BLaER1 (cell line): ENCODE results near the gene LRRC37A2.
"Not testable (repeated sequence)": the region's sequence is repeated elsewhere in the genome, so short reads cannot be mapped to it uniquely, and the experiment has no call there.

Source experiments
- H3K27ac ChIP-seq: shearing (Covaris generic); formaldehyde crosslinking; 2 replicates; pipeline ENCODE4 v1.8.1; 2022
- H3K27me3 ChIP-seq: shearing (Covaris generic); formaldehyde crosslinking; 2 replicates; pipeline ENCODE4 v1.8.1; 2022
- H3K36me3 ChIP-seq: shearing (Covaris generic); formaldehyde crosslinking; 2 replicates; pipeline ENCODE4 v1.8.1; 2022
- H3K4me1 ChIP-seq: shearing (Covaris generic); formaldehyde crosslinking; 2 replicates; pipeline ENCODE4 v1.8.1; 2022
- H3K4me2 ChIP-seq: shearing (Covaris generic); formaldehyde crosslinking; 2 replicates; pipeline ENCODE4 v1.8.1; 2022
- H3K4me3 ChIP-seq: shearing (Covaris generic); formaldehyde crosslinking; 2 replicates; pipeline ENCODE4 v1.8.1; 2022
- H3K9ac ChIP-seq: shearing (Covaris generic); formaldehyde crosslinking; 2 replicates; pipeline ENCODE4 v1.8.1; 2022
- H3K9me3 ChIP-seq: shearing (Covaris generic); formaldehyde crosslinking; 2 replicates; pipeline ENCODE4 v1.8.1; 2022
- H4K20me1 ChIP-seq: shearing (Covaris generic); formaldehyde crosslinking; 2 replicates; pipeline ENCODE4 v1.8.1; 2022

The LRRC37A2 gene

DNA sequence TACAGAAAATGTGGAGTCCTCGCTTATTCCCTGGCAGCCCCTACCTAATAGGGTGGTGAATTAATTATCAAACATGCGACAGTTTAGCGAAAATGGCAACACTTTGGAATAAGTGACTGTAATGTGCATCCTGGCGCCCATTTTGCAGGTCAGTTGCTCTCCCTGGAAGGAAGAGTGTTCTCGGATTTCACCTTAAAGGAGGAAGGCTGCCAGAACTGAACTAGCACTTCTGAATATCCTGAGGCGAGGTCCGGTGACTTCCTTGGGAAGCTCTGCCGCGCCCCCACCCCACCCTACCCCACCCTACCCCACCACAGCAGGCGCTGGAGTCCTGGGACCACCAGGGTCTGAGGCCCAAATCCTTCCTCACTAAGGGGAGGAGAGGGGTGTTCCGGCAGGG, at the start of gene LRRC37A2:
Gene LRRC37A2, plus strand, starts transcription at position 301 of the 400 bp plus-strand sequence. CDS start 245 bp downstream, outside the sequence.
- H3K36me3 ChIP-seq, H3K27ac ChIP-seq, H4K20me1 ChIP-seq, H3K4me1 ChIP-seq, H3K27me3 ChIP-seq, H3K4me2 ChIP-seq, H3K4me3 ChIP-seq, H3K9me3 ChIP-seq, H3K9ac ChIP-seq: not testable (repeated sequence)

DNA sequence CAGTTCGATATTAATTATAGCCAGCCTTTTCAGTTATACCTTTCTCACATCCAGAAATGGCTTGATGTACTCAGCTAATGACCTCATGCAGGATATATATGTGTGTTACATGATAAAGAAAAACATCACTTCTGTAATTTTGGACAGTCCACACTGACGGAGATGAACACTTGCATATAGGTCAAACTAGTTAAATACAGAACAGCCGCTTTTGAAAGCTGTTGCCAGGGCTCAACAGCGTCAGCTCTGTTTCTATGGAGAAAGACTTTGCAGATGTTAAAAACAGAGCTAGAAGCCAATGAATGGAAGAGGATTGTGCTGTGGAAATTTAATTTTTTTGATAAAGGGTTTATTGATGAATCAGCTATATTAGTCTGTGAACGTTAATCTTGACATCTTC, 44.6 kb upstream of the LRRC37A2 start:
- not testable (repeated sequence) for H3K4me2 ChIP-seq, H3K27me3 ChIP-seq, H3K4me3 ChIP-seq, H3K9me3 ChIP-seq, H3K36me3 ChIP-seq, H3K27ac ChIP-seq, H3K9ac ChIP-seq, H4K20me1 ChIP-seq, H3K4me1 ChIP-seq

DNA sequence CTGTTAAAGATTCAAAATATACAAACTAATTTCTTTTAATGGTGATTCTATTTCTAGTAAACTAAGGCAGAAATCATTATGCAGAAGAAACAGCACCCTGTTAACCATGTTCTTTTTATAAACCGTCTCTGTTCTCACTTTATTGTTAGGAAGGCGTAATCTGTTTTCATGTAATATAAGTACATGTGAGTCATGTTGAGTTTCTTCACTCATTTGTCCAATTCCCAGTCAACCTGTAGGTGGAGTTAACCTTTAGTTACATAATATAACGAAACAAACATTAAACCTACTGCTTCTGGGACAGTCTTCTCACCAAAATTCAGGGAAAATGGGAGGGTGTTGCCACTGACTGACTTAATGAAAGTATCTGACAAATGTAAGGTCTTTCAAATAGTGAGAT, 37.8 kb upstream of the LRRC37A2 start:
- not testable (repeated sequence) for H3K4me1 ChIP-seq, H3K4me3 ChIP-seq, H3K9me3 ChIP-seq, H3K27me3 ChIP-seq, H3K36me3 ChIP-seq, H3K4me2 ChIP-seq, H4K20me1 ChIP-seq, H3K27ac ChIP-seq, H3K9ac ChIP-seq

DNA sequence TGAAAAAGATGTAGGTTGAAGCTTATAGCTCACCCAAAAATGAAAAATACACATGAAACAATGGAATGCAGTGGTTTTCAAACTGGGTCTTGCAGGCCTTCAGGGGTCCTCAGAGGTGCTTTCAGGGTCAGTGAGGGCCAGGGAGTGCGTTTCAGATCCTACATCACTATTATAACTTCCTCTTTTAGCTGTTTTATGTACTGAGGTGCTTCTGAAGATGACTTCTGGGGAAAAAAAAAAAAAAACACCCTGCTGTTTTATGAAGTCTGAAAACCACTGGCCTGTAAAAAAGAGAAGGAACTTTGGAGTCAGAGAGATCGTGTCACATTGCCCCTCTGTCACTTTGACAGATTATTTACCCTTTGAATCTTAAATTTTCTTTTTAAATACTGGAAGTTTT, 36.7 kb upstream of the LRRC37A2 start:
- H3K9me3 ChIP-seq, H3K36me3 ChIP-seq, H3K27me3 ChIP-seq, H3K4me3 ChIP-seq, H3K9ac ChIP-seq, H3K27ac ChIP-seq, H3K4me1 ChIP-seq, H4K20me1 ChIP-seq, H3K4me2 ChIP-seq: not testable (repeated sequence)

DNA sequence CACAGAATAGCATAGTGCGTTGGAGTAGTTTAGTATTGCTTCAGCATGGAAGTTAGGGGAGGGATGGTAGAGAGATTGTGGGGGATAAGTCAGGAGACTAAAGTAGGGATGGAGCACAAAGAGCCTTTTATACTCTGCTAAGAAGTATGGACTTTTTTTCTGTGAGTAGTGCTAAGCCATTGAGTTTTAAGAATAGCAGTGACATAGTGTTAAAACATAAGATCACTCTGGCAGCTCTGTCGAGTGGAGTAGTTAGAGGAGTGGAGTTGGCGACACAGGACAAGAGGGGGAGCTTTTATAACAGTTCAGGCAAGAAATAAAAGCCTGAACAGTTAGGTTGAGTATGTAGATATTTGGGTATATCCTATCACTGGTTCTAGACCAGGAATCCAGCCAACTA, 33.4 kb upstream of the LRRC37A2 start:
- H3K27me3 ChIP-seq, H3K4me1 ChIP-seq, H3K27ac ChIP-seq, H3K36me3 ChIP-seq, H3K4me2 ChIP-seq, H3K9ac ChIP-seq, H3K9me3 ChIP-seq, H4K20me1 ChIP-seq, H3K4me3 ChIP-seq: not testable (repeated sequence)

DNA sequence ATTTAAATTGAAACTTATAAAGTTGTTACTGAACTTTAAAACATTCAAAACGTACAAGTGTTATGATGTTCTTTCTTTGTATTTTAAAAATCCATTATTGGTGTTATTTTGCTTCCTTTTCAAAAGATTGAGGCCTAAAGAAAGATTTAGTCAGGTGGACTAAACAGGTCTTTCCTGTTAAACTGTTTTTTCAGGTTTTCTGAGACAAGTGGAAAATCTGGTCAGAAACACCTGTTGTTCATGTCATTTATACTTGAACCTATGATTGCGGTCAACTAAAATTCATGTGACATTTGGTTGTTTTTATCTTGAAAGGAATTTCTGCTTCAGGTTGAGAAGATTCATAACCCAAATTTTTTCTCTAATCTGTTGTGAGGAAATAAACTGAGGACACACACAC, 31.0 kb upstream of the LRRC37A2 start:
- not testable (repeated sequence) for H3K4me1 ChIP-seq

DNA sequence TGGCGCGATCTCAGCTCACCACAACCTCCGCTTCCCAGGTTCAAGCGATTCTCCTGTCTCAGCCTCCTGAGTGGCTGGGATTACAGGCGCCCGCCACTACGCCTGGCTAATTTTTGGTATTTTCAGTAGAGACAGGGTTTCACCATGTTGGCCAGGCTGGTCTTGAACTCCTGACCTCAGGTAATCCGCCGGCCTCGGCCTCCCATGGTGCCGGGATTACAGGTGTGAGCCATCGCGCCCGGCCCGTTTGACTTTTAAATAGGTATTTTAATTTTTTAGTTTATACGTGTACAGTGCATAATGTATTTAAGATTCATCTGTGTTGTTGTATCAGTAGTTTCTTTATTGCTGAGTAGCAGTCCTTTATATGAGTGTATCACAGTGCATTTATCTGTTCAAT, 20.2 kb upstream of the LRRC37A2 start:
- H3K27ac ChIP-seq, H3K4me1 ChIP-seq, H3K4me2 ChIP-seq, H3K9ac ChIP-seq, H3K27me3 ChIP-seq, H3K36me3 ChIP-seq, H4K20me1 ChIP-seq, H3K9me3 ChIP-seq, H3K4me3 ChIP-seq: not testable (repeated sequence)

More for the DNA sequence above, 31.0 kb upstream of the LRRC37A2 start:
- H3K9ac ChIP-seq, H3K27ac ChIP-seq, H3K4me3 ChIP-seq, H3K4me2 ChIP-seq, H4K20me1 ChIP-seq, H3K9me3 ChIP-seq, H3K27me3 ChIP-seq, H3K36me3 ChIP-seq: not testable (repeated sequence)

DNA sequence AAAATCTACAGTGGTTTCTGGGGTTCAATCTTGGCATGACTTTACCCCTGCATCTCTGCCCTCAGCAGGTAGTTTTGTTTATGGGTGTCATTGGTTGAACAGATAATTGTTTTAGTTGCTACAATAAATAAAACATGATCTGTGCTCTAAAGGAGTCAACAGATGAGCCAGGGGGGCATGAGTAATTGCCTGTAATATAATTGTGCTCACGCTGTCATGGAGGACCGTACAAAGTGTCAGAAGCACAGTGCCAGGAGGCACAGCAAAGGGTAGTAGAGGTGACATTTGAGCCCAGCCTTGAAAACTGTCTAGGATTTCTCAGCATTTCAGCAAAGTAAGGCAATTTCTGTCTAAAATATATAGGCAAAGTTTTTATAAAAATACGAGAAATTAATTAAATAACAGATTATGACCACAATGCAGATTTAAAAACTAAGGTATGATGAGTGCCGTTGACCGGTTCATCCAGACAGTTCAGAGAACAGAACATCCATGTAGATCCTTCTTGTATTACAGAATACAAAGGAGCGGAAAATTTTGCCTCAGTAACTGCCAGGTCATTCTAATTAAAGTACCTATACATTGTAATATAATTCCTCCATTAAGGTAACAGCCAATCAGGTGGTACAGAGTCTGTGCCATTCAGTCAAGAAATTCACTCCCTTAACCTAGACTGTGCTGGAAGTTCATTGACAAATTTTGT, 12.7 kb upstream of the LRRC37A2 start:
- not testable (repeated sequence) for H3K4me2 ChIP-seq, H3K4me1 ChIP-seq, H3K27me3 ChIP-seq, H4K20me1 ChIP-seq, H3K36me3 ChIP-seq, H3K9ac ChIP-seq, H3K27ac ChIP-seq, H3K4me3 ChIP-seq, H3K9me3 ChIP-seq

DNA sequence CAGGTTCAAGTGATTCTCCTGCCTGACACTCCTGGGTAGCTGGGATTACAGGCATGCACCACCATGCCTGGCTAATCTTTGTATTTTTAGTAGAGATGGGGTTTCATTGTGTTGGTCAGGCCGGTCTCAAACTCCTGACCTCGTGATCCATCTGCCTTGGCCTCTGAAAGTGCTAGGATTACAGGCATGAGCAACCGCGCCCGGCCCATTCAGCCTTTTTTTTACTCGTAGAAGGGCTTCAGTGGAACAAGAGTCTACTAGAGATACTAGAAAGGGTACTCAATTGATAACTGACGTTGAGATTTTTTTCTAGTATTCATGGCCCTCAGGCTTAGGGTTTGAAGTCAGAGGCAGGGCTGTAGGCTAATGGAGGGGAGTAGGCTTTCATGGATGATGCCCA, 6.4 kb upstream of the LRRC37A2 start:
- H4K20me1 ChIP-seq, H3K27me3 ChIP-seq, H3K9me3 ChIP-seq, H3K27ac ChIP-seq, H3K9ac ChIP-seq, H3K4me3 ChIP-seq, H3K36me3 ChIP-seq, H3K4me1 ChIP-seq, H3K4me2 ChIP-seq: not testable (repeated sequence)

DNA sequence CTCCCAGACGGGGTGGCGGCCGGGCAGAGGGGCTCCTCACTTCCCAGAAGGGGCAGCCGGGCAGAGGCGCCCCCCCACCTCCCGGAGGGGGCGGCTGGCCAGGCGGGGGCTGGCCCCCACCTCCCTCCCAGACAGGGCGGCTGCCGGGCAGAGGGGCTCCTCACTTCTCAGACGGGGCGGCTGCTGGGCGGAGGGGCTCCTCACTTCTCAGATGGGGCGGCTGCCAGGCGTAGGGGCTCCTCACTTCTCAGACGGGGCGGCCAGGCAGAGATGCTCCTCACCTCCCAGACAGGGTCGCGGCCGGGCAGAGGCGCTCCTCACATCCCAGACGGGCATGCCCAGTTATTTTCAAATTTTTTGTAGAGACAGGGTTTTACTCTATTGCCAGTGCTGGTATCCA, 22.4 kb downstream of the LRRC37A2 start:
- not testable (repeated sequence) for H3K9ac ChIP-seq, H3K9me3 ChIP-seq, H3K27me3 ChIP-seq, H3K36me3 ChIP-seq, H3K4me2 ChIP-seq, H3K27ac ChIP-seq, H3K4me3 ChIP-seq, H3K4me1 ChIP-seq, H4K20me1 ChIP-seq

DNA sequence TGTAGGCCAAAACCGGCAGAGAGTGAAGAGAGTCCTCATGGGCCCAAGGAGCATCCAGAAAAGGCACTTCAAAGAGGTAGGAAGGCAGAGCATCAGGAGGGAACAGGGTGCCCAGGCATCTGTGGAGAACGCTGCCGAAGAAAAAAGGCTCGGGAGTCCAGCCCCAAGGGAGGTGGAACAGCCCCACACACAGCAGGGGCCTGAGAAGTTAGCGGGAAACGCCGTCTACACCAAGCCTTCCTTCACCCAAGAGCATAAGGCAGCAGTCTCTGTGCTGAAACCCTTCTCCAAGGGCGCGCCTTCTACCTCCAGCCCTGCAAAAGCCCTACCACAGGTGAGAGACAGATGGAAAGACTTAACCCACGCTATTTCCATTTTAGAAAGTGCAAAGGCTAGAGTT, 36.3 kb downstream of the LRRC37A2 start:
- H3K4me2 ChIP-seq, H3K27ac ChIP-seq, H3K36me3 ChIP-seq, H3K9ac ChIP-seq, H3K4me3 ChIP-seq, H3K9me3 ChIP-seq, H3K4me1 ChIP-seq, H3K27me3 ChIP-seq, H4K20me1 ChIP-seq: not testable (repeated sequence)

DNA sequence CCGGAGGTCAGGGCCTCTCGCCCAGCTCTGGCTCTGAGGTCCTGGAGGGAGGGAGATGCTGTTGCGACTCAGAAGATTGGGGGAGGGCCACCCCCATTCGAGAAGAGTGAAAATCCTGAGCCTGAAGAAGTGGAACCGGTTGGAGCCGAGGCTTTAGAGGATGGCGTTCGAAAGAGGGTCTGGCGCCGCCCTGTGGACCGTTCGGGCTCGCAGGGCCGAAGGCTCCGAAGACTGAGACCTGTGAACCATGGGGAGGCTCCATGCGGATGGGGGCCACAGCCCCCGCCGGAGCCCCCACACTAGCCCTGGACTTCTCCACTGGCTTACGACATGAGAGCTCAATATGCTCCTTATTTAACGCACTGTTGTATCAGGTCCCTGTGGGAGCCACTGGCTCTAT, 46.9 kb downstream of the LRRC37A2 start:
- H3K9me3 ChIP-seq, H3K27me3 ChIP-seq, H3K27ac ChIP-seq, H3K4me2 ChIP-seq, H3K36me3 ChIP-seq, H3K4me1 ChIP-seq, H4K20me1 ChIP-seq, H3K4me3 ChIP-seq, H3K9ac ChIP-seq: not testable (repeated sequence)

DNA sequence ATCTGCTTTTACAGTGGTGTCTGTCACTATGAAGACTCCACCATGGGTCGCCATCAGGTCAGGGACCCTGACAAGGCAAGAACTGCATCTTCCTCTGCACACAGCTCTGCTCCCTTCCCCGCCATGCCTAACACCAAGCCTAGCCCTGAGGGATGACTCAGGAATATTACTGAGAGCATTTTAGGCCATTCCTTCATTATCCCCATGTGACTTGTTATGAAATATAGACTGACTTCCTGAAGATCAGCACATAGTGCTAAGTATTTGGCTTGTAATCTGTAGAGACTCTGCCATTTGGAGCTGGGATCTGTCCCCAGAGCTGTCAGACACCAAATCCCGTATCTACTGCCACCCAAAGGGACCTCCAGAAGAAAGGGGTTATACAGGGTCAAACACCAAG, 47.8 kb downstream of the LRRC37A2 start:
- H4K20me1 ChIP-seq, H3K4me3 ChIP-seq, H3K27ac ChIP-seq, H3K9ac ChIP-seq, H3K4me1 ChIP-seq, H3K36me3 ChIP-seq, H3K27me3 ChIP-seq, H3K9me3 ChIP-seq, H3K4me2 ChIP-seq: not testable (repeated sequence)

DNA sequence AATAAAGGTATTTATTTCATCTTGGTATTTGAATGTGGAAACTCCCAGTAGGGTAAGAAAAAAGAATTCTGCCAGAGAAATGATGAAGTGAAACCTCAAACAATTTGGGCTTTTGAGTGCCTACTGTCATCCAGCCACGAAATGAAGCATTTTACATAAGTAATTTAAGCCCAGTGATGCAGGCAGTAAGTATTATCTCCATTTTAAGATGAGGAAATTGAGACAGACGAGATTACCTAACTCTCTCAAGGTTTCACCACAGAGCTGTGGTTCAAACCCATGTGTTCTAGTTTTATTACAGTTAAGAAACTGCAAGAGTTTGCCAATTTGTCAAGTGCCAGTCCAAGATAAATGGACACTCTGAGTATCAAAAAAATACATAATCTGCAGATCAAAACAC, 54.0 kb downstream of the LRRC37A2 start:
- not testable (repeated sequence) for H3K4me1 ChIP-seq, H3K36me3 ChIP-seq, H3K27me3 ChIP-seq, H3K9ac ChIP-seq, H3K27ac ChIP-seq, H3K4me2 ChIP-seq, H4K20me1 ChIP-seq, H3K4me3 ChIP-seq, H3K9me3 ChIP-seq

DNA sequence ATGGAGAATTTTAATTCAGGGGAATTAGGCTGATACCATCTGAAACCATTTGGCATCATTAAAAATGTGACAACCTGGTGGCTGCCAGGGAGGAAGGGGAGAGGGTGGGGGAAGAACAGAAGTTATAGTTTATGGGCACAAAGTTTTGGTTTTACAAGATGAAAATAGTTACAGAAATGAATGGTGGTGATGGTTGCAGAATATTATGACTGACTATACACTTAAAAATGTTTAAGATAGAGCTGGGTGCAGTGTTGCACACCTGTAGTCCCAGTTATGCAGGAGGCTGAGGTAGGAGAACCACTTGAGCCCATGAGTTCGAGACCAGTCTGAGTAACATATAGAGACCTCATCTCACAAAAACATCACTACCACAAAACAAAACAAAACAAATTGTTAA, 54.7 kb downstream of the LRRC37A2 start:
- not testable (repeated sequence) for H3K4me3 ChIP-seq, H4K20me1 ChIP-seq, H3K9ac ChIP-seq, H3K27me3 ChIP-seq, H3K4me2 ChIP-seq, H3K9me3 ChIP-seq, H3K4me1 ChIP-seq, H3K27ac ChIP-seq, H3K36me3 ChIP-seq

DNA sequence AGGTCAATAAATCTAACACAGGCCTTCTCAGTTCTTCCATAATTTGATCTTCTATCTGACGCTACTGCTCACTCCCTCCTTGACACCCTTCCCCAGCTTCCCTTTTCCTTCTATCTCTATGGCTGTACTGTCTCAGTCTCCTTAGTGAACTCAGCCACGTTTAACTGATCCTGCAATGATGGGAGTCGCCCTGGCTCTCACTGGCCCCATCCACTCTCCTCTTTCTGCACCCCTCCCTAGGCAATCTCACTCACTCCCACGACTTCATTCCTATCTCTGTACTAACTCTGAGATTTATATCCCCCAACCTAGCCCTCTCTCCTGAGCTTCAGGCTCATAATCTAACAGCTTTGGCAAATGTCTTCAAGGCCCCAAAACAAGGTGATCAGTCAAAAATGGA, 59.5 kb downstream of the LRRC37A2 start:
- H3K27me3 ChIP-seq, H3K27ac ChIP-seq, H3K9ac ChIP-seq, H3K4me3 ChIP-seq, H3K36me3 ChIP-seq, H3K9me3 ChIP-seq, H4K20me1 ChIP-seq, H3K4me2 ChIP-seq, H3K4me1 ChIP-seq: not testable (repeated sequence)
